ENCODE measurements around the gene LBX1.
A peak's percentile ranks its signal among the peaks of the same experiment; 100 is the strongest.

Gene LBX1

DNA sequence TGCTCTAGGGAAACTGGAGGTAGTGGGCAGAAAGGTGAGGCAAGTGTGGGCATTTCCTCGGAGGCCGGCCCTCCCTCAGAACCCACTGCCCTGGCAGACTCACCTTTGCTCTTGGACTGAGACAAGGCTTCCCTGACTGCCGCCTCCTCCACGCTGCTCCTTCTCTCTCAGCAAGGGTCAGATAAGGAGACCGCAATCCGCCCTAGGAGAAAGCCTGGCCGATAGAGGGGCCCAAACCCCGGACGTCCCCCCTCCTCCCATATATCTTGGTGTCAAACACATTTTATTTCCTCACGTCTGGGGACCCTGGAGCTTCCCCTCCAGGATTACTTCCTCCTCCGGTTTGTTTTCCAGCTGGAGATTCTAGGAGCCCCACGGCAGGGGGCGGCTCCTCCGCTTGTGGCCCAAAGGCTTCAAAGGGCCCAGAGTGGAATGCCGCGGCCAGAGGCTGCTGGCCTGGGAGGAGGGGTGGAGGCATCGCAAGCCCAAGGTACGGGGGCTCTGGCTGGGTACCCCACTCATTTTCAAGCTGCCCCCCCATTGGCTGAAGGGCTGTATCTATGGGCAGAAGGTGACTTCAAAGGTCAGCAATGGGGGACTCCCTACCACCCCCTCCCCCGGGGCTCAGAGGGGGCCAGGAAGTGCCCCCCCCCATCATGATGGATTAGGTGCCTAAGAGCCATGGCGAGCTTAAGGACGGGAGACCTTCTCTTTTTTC lies 31.7 kb upstream of the LBX1 start:
- DNase-seq (ENCODE audit: low read depth in 1 of 2, low spot score in 1 of 2): no peak
- in situ Hi-C loops (cut with HindIII; ENCODE audit: low pct_unique_long_range_greater_than_20kb, low sequenced_read_pairs): no loop called here
- TF ChIP-seq JUND (IDR thresholded peaks at IDR 0.05; ENCODE audit: low read depth): no peak

DNA sequence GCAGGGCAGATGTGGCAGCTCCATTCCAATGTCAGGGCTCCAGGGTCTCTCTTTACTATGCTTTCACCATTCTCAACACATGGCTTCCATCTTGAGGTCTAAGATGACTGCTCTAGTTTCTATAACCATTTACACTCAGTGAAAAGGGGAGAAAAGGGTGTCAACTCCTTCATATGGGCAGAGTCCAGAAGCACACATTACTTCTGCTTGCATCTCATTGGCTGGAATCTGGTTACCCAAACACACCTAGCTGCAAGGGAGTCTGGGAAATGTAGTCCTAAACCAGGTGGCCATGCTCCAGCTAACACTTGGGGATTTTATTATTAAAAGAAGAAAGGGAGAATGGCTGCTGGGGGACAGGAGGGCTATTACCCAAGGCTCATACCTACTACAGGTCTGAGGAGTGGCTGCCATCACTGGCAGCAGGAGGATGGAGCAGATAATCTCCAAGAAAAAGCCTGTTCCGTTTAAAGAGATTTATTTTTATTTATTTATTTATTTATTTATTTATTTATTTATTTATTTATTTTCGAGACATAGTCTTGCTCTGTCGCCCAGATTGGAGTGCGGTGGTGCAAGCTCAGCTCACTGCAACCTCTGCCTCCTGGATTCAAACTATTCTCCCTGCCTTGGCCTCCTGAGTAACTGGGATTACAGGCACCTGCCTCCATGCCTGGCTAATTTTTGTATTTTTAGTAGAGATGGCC lies 29.1 kb upstream of the LBX1 start:
- peak; percentile 89 to 90 for DNase-seq (ENCODE audit: low read depth in 1 of 2, low spot score in 1 of 2)
- TF ChIP-seq JUND (IDR thresholded peaks at IDR 0.05; ENCODE audit: low read depth): no peak
- in situ Hi-C loops (cut with HindIII; ENCODE audit: low pct_unique_long_range_greater_than_20kb, low sequenced_read_pairs): no loop called here

DNA sequence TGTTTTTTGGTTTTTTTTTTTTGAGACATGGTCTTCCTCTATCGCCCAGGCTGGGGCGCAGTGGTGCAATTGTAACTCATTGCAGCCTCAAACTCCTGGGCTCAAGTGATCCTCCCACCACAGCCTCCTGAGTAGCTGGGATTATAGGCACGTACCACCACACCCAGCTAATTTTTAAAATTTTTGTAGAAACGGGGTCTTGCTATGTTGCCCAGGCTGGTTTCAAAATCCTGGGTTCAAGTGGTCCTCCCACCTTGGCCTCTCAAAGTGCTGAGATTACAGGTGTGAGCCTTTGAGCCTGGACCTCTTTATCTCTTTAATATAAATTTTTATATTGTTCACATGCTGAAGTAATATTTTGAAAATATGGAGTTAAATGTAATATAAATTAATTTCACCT lies 28.2 kb upstream of the LBX1 start:
- in situ Hi-C loops (cut with HindIII; ENCODE audit: low pct_unique_long_range_greater_than_20kb, low sequenced_read_pairs): no loop called here
- no peak for TF ChIP-seq JUND (IDR thresholded peaks at IDR 0.05; ENCODE audit: low read depth)
- DNase-seq (ENCODE audit: low read depth in 1 of 2, low spot score in 1 of 2): no peak

DNA sequence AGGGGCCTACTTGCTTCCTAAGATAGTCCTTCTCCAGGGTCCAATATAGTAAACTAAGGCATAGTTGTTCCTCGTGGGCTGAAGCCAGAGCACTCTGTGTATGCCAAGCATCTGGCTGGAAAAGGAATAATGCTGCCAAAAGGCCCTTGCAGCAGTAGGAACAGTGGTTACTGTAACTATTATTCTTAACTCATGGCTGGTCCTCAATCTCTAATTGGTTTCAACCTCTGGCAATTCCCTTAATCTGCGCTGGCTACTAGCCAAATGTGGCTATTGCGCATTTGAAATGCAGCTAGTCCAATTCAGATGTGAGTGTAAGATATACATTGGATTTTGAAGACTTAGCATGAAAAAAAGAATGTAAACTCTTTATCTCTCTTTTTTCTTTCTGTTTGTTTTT lies 27.8 kb upstream of the LBX1 start:
- in situ Hi-C loops (cut with HindIII; ENCODE audit: low pct_unique_long_range_greater_than_20kb, low sequenced_read_pairs): no loop called here
- DNase-seq (ENCODE audit: low read depth in 1 of 2, low spot score in 1 of 2): no peak
- no peak for TF ChIP-seq JUND (IDR thresholded peaks at IDR 0.05; ENCODE audit: low read depth)

DNA sequence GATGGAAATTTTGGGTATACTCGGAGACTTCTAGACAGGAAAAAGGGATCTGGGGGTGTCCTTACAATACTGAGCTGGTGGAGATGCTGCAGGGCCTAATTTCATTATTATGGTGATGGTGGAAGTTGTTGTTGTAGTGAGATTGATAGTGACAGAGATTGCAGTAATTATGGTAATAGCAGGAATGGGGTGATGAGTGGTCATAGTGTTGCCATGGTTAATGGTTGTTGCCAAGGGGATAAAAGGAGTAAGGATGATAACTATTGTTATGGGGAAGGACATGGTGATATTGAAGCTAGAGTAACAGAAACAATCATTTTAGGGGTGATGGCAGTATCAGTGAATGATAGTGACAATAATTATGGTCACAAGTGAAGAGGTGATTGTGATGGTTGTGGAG lies 27.1 kb upstream of the LBX1 start:
- no peak for TF ChIP-seq JUND (IDR thresholded peaks at IDR 0.05; ENCODE audit: low read depth)
- no peak for DNase-seq (ENCODE audit: low read depth in 1 of 2, low spot score in 1 of 2)
- in situ Hi-C loops (cut with HindIII; ENCODE audit: low pct_unique_long_range_greater_than_20kb, low sequenced_read_pairs): no loop called here

DNA sequence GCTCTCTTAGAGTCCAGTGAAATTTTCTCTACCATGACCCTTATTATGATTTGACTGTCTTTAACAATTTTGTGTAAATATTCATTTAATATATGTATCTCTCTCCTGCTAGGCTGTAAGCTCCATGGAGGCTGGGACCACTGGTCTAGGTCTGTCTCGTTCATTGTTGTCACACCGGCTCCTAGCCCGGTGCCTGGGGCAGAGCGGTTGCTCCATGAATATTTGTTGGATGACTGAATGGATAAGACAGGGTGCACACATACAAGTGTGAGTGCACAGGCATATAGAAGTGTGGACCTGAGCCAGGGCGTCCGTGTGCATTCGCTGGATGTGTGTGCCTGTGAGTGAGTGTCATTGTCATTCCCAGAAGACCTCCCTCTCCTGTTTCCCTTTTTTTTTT lies 20.9 kb upstream of the LBX1 start:
- in situ Hi-C loops (cut with HindIII; ENCODE audit: low pct_unique_long_range_greater_than_20kb, low sequenced_read_pairs): no loop called here
- DNase-seq (ENCODE audit: low read depth in 1 of 2, low spot score in 1 of 2): peak; percentile 57 to 73
- TF ChIP-seq JUND (IDR thresholded peaks at IDR 0.05; ENCODE audit: low read depth): no peak

DNA sequence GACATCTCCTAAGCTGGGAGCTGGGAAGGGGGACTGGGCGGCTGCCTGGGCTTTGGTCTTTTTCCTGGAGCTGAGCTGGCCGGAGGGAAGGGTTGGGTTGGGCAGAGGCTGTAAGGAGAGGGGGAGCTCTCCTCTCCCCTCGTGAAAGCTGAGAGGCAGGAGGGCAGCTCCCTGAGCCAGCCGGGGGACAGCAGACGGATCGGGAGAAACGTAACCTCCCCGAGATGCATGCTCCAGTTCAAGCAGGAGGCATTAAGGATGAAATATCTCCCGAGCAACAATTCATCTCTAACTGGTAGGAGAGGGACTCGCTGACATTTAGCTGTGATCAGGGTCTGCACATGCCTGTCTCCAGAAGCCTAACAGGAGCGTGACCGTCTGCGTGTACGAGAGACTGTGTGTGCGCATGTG lies 19.9 kb upstream of the LBX1 start:
- TF ChIP-seq JUND (IDR thresholded peaks at IDR 0.05; ENCODE audit: low read depth): no peak
- DNase-seq (ENCODE audit: low read depth in 1 of 2, low spot score in 1 of 2): no peak
- in situ Hi-C loops (cut with HindIII; ENCODE audit: low pct_unique_long_range_greater_than_20kb, low sequenced_read_pairs): no loop called here

DNA sequence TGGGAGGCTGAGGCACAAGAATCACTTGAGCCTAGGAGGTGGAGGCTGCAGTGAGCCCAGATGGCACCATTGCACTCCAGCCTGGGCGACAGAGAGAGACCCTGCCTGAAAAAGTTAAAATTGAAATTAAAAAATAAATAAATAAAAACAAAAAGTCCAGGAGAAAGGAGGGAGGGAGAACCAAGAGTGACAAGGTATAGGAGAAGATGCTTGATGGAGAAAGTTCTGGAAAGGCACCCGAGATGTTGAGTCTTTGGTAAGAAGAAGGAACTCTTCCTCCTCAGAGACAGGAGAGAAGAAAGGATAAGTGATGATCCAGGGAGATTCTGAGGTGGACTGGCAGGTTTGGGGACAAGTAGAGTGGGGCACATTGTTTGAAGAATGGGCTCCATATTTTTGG lies 17.4 kb upstream of the LBX1 start:
- no peak for TF ChIP-seq JUND (IDR thresholded peaks at IDR 0.05; ENCODE audit: low read depth)
- no peak for DNase-seq (ENCODE audit: low read depth in 1 of 2, low spot score in 1 of 2)
- in situ Hi-C loops (cut with HindIII; ENCODE audit: low pct_unique_long_range_greater_than_20kb, low sequenced_read_pairs): no loop called here

DNA sequence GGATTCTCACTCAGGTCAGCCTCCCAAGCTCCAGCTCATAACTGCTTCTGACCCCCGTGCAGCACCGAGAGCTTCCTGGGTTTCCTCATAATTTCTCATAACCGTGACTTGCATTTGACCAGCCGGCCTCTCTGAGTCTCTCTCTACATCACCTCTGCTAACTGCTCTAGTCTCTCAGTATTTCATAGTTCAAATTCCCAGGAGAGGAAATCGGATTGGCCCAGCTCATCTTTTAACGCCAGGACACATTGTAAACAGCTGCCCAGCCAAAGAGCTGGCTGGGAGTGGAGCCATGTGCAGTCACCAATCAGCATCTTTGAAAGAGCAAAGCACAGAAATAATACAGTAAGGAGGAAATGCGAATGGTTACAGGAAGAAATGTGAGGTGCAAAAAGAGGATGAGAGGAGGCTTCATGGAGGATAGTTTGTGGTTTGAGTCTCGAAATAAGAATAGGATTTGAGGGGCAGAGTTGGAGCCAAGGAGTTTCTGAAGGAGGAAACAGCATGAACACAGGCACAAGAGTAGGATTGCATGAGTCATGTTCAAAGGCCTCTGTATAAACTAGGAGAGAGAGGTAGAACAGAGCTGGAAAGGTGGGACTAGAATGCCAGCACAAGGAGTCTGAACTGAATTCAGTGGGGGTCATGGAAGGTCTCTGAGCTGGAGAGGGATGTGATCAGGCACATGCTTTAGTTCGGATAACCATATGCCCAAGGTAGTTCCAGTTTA lies 15.2 kb upstream of the LBX1 start:
- no peak for TF ChIP-seq JUND (IDR thresholded peaks at IDR 0.05; ENCODE audit: low read depth)
- in situ Hi-C loops (cut with HindIII; ENCODE audit: low pct_unique_long_range_greater_than_20kb, low sequenced_read_pairs): no loop called here
- DNase-seq (ENCODE audit: low read depth in 1 of 2, low spot score in 1 of 2): no peak

DNA sequence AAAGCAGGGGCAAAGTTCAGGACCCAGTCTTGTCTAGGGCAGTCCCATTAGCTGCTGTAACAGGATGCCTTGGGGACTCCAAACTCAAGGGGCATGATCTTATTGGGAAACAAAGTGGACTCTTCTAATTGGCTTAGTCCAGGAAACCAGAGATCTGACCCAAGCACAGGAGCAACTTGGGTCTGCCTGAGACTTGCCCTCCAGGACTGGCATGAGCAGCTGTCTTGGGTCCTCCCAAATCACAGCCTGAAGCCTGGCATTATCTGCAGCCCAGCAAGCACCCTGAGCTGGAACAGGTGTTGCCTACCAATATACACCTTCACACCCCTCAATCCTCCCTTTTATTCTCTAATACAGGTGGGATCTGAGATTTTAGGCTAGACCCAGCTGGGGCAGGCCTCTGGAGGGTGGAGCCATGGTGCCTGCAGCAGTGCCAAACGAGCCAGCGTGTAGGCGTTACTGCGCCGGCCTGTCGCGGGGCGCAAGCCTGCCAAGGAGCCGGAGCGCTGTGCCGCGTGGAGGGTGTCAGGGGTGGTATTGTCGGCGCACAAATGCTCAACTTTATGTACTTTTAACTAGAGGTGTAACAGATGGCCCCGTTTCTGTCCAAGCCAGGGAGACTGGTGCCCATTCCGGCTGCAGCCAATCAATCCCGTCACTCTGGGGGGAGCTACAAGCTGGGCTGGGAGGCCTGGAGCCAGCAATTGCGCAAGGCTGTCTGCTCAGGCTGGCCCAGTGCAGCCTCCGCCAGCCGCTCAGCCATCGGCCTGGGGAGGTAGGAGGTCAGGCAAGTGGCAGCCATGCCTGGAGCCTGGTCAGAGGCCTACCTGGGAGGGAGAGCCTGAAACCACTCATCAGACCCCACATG lies 12.8 kb upstream of the LBX1 start:
- in situ Hi-C loops (cut with HindIII; ENCODE audit: low pct_unique_long_range_greater_than_20kb, low sequenced_read_pairs): no loop called here
- no peak for DNase-seq (ENCODE audit: low read depth in 1 of 2, low spot score in 1 of 2)
- TF ChIP-seq JUND (IDR thresholded peaks at IDR 0.05; ENCODE audit: low read depth): no peak

DNA sequence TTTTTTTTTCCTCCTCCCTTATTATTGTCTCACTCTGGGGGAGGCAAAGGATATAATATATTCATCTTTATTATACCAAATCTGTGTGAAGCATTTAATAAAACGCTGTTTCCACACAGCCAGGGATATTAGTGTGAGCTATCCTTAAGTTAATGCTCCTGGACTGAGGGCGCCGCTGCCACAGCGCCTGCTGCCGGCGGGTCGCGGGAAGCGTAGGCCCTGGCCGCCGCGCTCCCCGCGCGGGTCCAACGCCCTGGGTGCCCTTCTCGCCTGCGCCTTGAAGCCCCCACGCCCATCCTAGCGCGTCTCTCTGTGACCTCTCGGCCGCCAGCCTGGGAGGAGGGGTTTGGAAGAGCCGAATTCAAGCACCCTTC lies 9.5 kb upstream of the LBX1 start:
- in situ Hi-C loops (cut with HindIII; ENCODE audit: low pct_unique_long_range_greater_than_20kb, low sequenced_read_pairs): no loop called here
- no peak for TF ChIP-seq JUND (IDR thresholded peaks at IDR 0.05; ENCODE audit: low read depth)
- DNase-seq (ENCODE audit: low read depth in 1 of 2, low spot score in 1 of 2): no peak

DNA sequence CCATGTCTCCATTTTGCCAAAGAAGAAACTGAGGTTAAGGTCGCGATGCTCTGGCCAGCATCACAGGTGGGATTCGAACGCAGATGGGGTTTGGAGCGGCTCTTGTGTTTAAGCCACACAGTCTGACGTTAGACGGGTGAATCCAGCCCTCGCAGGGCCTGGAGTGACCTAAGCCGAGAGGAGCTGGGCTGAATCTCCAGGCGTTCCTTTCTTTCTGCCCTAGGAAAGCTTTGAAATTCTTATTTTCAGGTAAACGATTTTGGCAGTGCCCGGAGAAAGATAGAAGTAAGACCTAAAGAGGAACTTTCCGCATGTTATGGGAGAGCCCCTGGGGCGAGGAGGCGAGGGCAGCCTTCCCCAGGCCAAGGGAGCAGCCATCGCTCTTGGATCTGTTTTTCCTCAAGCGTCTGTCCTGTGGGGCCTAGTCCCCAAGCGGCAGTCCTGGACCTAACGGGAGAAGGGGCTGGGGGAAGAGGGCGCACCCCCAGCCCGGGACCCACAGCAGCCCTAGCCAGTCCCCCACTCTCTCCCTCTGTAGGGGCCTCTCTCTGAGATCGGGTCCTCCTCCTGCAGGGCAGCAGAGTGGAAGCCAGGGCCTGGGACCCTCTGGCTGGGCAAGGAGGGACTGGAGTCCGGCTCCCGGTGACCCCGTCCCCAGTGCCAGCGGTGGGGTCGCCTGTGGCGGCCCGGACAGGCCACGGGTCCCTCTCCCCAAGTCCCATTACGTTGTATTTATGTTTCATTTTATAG lies 8.9 kb upstream of the LBX1 start:
- in situ Hi-C loops (cut with HindIII; ENCODE audit: low pct_unique_long_range_greater_than_20kb, low sequenced_read_pairs): no loop called here
- DNase-seq (ENCODE audit: low read depth in 1 of 2, low spot score in 1 of 2): no peak
- no peak for TF ChIP-seq JUND (IDR thresholded peaks at IDR 0.05; ENCODE audit: low read depth)

Data from T47D (cell line).